CD4-positive, alpha-beta T cell treated with Interleukin-17A for 1 hour (primary cell): ENCODE results near the gene GSDMA.
"Not testable (repeated sequence)": the region's sequence is repeated elsewhere in the genome, so short reads cannot be mapped to it uniquely, and the experiment has no call there.

Source experiments
- DNase-seq: peaks from one replicate; pipeline ENCODE4 v3.0.0-alpha.2; 2020

Gene GSDMA

DNA sequence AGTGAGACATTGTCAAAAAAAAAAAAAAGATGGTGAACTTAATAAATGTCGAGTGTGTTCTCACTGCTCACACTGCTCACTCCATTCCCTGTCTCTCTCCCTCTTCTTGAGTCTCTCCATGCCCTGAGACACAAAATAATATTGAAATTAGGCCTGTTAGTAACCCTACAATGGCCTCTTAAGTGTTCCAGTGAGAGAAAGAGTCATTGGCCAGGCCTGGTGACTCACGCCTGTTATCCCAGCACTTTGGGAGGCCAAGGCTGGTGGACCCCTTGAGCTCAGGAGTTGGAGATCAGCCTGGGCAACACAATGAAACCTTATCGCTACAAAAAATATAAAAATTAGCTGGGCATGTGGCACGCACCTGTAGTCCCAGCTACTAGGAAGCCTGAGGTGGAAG lies 36.3 kb downstream of the GSDMA start:
- no peak for DNase-seq

DNA sequence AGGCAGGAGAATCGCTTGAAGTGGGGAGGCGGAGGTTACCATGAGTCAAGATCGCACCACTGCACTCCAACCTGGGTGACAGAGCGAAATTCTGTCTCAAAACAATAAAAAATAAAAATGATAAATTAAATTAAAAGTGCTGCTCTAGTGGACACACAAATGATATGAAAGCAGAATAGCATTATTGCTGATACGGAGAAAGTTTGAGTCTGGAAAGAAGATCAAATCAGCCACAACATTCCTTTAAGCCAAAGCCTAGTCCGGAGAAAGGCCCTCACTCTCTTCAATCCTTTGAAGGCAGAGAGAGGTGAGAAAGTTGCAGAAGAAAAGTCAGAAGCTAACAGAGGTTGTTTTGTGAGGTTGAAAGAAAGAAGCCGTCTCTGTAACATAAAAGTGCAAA lies 37.4 kb downstream of the GSDMA start:
- no peak for DNase-seq

DNA sequence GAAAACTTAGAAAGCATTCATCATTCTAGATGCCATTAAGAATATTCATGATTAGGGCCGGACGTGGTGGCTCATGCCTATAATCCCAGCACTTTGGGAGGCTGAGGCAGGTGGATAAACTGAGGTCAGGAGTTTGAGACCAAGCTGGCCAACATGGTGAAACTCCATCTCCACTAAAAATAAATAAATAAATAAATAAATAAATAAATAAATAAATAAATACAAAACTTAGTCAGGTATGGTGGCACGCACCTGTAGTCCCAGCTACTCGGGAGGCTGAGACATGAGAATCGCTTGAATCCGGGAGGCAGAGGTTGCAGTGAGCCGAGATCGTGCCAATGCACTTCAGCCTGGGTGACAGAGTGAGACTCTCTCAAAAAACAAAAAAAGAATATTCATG lies 38.5 kb downstream of the GSDMA start:
- DNase-seq: not testable (repeated sequence)

DNA sequence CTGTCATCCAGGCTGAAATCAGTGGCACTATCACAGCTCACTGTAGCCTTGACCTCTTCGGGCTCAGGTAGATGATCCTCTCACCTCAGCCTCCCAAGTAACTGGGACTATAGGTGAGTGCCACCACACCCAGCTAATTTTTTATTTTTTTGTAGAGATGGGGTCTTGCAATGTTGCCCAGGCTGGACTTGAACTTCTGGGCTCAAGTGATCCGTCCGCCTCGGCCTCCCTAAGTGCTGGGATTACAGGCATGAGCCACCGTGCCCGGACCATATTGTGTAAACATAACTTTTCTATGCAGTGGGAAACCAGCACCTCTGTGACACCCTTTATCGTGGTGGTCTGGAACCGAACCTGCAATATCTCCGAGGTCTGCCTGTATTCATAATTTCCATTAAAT lies 41.3 kb downstream of the GSDMA start:
- no peak for DNase-seq

DNA sequence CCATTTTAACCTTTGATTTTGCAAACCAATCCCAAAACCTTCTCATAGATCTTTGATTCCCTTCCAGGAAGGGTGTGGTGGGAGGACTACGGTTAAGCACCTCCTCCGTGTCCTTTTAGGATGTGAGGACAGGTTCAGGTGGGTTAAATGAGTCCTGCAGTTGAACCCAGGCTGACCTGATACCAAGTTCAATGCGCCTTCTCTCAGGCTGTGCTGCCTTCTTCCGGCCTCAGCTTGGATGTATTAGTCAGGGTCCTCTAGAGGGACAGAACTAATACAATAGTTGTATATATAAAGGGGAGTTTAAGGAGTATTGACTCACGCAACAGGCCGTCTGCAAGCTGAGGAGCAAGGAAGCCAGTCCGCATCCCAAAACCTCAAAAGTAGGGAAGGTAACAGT lies 41.9 kb downstream of the GSDMA start:
- DNase-seq: no peak

DNA sequence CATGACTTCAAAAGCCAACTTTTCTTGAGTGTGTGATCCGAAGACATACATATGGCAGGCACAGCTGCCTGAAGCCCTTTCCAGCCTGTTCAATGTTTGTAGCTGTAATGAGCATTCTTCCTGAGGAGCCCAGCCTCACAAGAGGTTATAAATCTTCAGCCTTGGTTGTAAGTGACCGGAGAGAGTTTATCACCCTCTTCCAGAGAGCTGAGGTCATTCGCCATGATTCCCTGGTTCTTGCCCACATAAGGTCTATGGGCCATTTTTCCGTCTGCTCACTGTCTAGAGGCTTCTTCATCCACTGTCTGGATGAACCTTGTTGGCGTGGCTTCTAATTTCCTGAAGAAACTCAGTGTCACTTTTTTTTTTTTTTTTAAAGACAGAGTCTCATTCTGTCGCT lies 42.7 kb downstream of the GSDMA start:
- DNase-seq: no peak

DNA sequence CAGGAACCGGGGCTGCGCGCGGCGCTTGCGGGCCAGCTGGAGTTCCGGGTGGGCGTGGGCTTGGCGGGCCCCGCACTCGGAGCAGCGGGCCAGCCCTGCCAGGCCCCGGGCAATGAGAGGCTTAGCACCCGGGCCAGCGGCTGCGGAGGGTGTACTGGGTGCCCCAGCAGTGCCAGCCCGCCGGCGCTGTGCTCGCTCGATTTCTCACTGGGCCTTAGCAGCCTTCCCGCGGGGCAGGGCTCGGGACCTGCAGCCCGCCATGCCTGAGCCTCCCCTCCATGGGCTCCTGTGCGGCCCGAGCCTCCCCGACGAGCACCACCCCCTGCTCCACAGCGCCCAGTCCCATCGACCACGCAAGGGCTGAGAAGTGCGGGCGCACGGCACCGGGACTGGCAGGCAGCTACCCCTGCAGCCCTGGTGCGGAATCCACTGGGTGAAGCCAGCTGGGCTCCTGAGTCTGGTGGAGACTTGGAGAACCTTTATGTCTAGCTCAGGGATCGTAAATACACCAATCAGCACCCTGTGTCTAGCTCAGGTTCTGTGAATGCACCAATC lies 48.2 kb downstream of the GSDMA start:
- DNase-seq: not testable (repeated sequence)

DNA sequence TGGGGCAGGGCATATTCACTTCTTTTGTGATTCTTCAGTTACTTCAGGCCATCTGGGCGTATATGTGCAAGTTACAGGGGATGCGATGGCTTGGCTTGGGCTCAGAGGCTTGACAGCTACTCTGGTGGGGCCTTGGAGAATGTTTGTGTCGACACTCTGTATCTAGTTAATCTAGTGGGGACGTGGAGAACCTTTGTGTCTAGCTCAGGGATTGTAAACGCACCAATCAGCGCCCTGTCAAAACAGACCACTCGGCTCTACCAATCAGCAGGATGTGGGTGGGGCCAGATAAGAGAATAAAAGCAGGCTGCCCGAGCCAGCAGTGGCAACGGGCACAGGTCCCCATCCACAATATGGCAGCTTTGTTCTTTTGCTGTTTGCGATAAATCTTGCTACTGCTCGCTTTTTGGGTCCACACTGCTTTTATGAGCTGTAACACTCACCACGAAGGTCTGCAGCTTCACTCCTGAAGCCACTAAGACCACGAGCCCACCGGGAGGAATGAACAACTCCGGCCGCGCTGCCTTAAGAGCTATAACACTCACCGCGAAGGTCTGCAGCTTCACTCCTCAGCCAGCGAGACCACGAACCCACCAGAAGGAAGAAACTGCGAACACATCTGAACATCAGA lies 49.3 kb downstream of the GSDMA start:
- DNase-seq: not testable (repeated sequence)

DNA sequence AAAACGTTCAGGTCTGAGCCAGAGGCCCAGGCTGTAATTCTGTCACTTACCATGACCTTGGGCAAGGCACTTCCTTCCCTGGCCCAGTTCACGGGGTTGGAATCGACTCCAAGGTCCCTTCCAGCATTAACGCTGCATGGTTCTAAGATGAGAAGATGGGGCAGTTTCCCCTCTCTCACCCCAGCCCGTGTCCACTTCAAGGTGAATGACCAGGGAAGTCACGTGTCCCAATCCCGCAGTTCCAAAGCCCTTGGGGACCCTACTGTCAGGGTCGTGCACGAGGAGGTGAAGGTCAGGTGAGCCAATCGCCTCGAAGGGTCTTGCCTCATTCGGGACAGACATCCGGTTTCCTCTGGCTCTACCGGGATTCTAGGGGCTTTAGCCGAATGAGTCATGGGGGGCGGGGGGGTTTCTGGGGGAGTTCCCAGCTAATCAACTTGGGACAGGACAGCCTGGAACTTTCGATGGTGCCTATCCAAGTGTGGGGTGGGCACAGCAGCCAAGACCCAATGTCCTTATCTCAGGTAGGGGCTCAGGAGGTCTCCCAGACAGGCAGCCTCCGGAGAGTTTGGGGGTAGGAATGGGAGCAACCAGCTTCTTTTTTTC lies 51.7 kb downstream of the GSDMA start:
- no peak for DNase-seq

DNA sequence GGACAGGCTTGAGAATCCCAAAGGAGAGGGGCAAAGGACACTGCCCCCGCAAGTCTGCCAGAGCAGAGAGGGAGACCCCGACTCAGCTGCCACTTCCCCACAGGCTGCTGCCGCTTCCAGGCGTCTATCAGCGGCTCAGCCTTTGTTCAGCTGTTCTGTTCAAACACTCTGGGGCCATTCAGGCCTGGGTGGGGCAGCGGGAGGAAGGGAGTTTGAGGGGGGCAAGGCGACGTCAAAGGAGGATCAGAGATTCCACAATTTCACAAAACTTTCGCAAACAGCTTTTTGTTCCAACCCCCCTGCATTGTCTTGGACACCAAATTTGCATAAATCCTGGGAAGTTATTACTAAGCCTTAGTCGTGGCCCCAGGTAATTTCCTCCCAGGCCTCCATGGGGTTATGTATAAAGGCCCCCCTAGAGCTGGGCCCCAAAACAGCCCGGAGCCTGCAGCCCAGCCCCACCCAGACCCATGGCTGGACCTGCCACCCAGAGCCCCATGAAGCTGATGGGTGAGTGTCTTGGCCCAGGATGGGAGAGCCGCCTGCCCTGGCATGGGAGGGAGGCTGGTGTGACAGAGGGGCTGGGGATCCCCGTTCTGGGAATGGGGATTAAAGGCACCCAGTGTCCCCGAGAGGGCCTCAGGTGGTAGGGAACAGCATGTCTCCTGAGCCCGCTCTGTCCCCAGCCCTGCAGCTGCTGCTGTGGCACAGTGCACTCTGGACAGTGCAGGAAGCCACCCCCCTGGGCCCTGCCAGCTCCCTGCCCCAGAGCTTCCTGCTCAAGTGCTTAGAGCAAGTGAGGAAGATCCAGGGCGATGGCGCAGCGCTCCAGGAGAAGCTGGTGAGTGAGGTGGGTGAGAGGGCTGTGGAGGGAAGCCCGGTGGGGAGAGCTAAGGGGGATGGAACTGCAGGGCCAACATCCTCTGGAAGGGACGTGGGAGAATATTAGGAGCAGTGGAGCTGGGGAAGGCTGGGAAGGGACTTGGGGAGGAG lies 52.5 kb downstream of the GSDMA start, which contains the start of gene CSF3:
Gene CSF3, plus strand, starts transcription at position 436 of the 993 bp plus-strand sequence. Its CDS starts 35 bp downstream, at position 471.
- DNase-seq: no peak

DNA sequence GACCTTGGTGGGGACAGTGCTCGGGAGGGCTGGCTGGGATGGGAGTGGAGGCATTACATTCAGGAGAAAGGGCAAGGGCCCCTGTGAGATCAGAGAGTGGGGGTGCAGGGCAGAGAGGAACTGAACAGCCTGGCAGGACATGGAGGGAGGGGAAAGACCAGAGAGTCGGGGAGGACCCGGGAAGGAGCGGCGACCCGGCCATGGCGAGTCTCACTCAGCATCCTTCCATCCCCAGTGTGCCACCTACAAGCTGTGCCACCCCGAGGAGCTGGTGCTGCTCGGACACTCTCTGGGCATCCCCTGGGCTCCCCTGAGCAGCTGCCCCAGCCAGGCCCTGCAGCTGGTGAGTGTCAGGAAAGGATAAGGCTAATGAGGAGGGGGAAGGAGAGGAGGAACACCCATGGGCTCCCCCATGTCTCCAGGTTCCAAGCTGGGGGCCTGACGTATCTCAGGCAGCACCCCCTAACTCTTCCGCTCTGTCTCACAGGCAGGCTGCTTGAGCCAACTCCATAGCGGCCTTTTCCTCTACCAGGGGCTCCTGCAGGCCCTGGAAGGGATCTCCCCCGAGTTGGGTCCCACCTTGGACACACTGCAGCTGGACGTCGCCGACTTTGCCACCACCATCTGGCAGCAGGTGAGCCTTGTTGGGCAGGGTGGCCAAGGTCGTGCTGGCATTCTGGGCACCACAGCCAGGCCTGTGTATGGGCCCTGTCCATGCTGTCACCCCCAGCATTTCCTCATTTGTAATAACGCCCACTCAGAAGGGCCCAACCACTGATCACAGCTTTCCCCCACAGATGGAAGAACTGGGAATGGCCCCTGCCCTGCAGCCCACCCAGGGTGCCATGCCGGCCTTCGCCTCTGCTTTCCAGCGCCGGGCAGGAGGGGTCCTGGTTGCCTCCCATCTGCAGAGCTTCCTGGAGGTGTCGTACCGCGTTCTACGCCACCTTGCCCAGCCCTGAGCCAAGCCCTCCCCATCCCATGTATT lies 53.5 kb downstream of the GSDMA start:
- DNase-seq: no peak

DNA sequence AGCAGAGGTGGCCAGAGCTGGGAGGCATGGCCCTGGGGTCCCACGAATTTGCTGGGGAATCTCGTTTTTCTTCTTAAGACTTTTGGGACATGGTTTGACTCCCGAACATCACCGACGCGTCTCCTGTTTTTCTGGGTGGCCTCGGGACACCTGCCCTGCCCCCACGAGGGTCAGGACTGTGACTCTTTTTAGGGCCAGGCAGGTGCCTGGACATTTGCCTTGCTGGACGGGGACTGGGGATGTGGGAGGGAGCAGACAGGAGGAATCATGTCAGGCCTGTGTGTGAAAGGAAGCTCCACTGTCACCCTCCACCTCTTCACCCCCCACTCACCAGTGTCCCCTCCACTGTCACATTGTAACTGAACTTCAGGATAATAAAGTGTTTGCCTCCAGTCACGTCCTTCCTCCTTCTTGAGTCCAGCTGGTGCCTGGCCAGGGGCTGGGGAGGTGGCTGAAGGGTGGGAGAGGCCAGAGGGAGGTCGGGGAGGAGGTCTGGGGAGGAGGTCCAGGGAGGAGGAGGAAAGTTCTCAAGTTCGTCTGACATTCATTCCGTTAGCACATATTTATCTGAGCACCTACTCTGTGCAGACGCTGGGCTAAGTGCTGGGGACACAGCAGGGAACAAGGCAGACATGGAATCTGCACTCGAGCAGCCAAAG lies 54.7 kb downstream of the GSDMA start:
- no peak for DNase-seq

DNA sequence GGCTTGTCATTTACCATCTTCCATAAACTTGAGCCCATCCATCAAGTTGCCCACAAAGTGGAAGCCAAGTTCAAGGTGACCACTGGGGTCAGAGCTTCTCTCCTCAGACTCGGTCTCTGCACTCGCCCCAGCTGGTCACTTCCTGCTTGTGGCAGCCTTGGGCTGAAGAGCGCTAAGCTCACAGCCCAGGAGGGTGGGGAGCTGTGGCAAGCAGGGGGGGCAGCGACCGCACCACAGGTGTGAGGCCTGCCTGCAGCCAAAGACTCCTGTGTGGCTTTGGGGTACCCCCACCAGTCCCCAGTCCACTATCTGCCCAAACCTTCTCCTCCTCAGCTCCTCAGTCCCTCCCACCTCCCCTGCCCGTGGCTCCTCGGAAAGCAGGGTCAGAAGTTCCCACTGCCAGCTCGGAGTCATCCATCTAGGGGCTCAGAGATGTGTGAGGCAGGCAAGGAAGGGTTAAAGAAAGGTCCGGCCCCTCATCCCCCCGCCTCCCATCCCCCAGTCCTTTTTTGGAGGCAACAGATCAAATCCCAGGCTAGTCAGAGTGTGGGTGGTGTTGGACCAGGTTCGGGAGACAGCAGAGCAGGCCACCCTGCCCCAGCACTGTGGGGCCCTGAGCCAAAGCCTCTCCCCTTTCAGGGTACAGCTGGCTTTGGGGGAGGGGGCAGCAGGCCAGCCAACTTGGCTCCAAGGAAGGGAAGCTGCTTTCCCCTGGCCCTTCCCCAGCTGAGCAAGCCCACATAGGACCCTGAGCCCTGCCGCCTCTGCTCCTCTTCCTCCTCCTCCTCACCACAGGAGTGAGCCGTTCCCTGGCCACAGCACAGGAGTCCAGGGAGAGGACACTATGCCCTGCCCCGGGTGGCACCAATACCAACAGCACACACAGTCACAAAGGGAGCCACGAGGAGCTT lies 55.7 kb downstream of the GSDMA start:
- DNase-seq: no peak

DNA sequence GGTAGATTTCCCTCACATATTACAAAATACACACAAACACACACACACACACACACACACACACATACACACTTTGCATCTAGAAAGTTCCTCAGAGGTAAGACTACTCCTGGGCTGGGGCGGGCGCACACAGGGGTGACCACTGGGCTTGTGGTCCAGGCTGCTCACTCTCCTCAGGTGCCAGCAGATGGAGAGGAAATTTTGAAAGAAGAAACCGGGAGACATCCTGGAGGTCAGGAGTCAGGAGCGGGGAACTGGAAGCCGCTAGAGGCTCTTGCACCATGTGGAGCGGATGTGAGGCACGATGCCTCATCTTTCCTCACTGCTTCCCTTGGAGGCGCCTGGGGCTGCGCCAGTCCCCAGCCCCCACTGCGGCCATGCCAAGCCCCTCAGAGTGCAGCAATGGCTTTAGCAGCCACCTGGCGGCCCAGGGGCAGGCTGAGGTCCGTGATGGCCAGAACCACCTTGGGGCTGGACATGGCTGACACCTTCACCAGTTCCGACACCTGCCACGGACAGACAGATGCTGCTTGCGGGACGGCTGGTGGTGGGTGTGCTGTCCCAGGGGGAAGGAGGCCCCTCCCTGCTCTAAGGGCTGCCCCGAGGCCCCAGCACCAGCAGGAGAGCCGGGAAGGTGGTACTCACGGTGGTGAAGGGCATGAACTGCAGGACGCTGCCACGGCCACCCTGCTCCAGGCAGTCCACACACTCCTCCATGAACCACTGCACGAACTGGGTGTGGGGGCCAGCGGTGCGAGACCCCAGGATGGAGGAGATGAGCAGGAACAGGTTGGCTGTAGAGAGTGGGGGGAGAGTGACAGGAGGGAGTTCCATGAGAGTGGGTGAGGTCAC lies 56.6 kb downstream of the GSDMA start:
- DNase-seq: no peak

DNA sequence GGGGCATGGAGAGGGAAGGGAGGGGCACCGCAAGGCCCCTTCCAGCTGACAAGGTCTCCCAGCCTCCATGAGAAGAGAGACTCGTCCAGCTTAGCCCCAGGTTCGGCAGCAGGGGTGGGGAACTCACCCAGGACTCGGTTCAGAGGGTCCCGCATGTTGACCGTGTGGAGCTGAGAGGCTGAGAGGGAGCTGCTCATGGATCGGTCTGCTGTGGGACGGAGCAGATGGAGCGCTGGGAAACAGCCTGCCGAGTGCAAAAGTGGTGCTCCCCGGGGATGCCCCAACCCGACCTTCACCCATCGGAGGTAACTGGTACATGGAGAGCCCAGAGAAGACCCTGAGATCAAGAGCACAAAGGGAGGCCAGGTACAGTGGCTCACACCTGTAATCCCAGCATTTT lies 57.3 kb downstream of the GSDMA start:
- DNase-seq: no peak

DNA sequence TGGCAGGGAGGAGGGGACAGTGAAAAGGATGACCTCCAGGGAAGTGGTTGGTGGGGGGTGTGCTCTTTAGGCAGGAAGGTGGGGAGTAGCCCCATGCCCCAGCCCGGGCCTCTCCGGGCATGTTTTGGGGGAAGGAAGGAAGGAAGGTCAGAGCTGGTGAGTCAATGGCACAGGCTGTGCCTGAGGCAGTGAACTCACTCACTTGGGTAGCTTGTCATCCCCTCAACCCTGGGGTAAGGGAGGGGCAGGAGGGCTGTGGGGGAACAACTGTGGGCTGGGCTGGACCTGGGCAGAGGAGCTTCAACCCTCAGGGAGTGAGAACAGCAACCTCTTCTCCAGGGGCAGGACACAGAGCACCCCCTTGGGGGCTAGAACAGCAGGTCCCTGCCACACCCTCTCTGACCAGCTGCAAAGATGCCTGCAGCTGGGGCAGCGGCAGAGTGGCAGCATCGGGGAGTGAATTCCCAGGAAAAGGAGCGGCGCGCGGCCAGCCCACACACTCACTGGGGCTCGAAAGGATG lies 58.7 kb downstream of the GSDMA start:
- DNase-seq: no peak

DNA sequence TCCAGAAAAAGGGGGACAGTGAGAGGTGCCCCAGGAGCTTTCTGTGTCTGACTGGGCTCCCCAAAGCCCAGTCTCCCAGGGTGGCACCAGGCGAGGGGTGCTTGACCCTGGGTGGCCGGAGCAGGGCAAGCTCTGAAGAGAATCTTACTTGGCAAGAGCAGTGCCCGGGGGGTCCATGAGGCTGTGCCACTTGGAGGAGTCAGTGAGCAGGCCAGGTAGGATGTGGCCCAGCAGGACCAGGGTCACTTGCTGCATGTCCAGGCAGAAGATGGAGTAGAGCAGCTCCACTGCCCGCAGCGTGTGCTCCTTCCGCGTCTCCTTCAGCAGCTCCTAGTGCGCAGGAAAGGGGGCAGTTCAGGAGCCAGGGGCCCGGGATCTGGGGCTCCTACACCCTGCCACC lies 59.7 kb downstream of the GSDMA start:
- DNase-seq: no peak

DNA sequence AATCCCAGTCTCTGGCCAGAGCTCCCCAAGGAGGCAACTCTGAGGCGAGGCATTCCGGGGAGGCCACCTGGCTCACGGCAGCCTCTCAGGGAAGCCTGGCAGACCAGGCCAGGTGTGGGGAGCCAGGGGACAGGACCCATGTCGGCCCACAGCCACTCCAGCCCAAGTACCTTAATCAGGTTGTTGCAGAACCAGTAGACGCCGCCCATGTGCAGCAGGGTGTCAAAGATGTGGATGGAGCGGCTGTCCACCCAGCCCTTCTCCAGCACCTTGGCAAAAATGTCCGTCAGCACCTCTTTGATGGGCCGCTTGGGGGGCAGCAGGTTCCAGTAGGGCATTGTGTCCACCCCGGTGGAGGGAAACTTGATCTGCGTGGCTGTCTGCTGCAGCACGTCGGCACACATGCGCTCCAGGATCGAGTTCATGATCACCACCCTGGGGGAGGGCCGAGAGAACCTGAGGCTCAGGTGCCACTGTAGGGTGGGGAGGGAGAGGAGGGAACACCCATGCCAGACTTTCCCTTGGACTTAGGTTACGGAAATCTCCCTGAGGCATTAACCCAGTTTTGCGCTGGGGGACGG lies 60.2 kb downstream of the GSDMA start:
- no peak for DNase-seq
